ENCODE results near the gene CD8B. TPM values are rescaled to one million over a fixed set of nuclear protein-coding genes. Genes with fewer than 3 reads are reported as not detected.

Gene CD8B
- total and polyA plus RNA-seq, 2 donors (not counting 3 experiments of a cell fraction or from before 2014, with no cell fraction given): not detected

DNA sequence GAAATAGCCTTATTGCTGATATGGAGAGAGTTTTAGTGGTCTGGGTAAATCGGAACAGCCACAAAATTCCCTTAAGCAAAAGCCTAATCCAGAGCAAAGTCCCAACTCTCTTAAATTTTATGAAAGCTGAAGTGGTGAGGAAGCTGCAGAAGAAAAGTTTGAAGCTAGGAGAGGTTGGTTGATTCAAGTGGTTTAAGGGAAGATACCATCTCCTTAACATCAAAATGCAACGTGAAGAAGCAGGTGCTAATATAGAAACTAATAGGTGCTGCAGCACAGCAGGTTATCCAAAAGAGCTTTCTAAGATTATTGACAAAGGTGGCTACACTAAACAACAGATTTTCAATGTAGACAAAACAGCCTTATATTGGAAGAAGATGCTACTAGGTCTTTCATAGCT is 42.7 kb downstream of the CD8B start:
- Histone ChIP-seq H2AFZ (ENCODE audit: low read depth, low read length) (no peak overlapping the region), H3K9me1 (replicated peaks; ENCODE audit: control insufficient read depth, extremely low read depth, insufficient read depth, low read length) (no peaks in the 10 kb centered on the region), H3K27ac (ENCODE audit: insufficient read depth, low read depth, low read length) (no peak overlapping the region), H3K4me2 (ENCODE audit: insufficient read depth, low read length) (no peak overlapping the region), H3K27me3 (ENCODE audit: control insufficient read depth in 2 of 2, insufficient read depth in 2 of 2, low read length in 2 of 2) (peaks cover 4 to 6% of the 10 kb centered on the region in 2 experiments), H3K9ac (replicated peaks; ENCODE audit: extremely low read depth, insufficient read depth, low read length) (no peak overlapping the region), H4K20me1 (replicated peaks; ENCODE audit: control insufficient read depth, extremely low read depth, insufficient read depth, low read length) (no peaks in the 10 kb centered on the region), H3K4me3 (replicated peaks in 1 of 3; ENCODE audit: insufficient read depth in 1 of 3, low read depth in 1 of 3, low read length in 3 of 3) (no peak overlapping the region), H3K36me3 (ENCODE audit: control insufficient read depth in 2 of 2, extremely low read depth in 1 of 2, insufficient read depth in 2 of 2, low read length in 2 of 2) (no peaks in the 10 kb centered on the region), H3K9me3 (replicated peaks; ENCODE audit: control insufficient read depth, insufficient read depth, low read length) (no peaks in the 10 kb centered on the region), H3K4me1 (ENCODE audit: control insufficient read depth, extremely low read depth, insufficient read depth, low read length) (no peaks in the 10 kb centered on the region), H3K79me2 (ENCODE audit: control insufficient read depth, insufficient read depth, low read length) (no peaks in the 10 kb centered on the region)
- FAIRE-seq (no peak), DNase-seq (ENCODE audit: low read depth, low spot score) (no peak)
- TF ChIP-seq EZH2 (IDR thresholded peaks at IDR 0.05; ENCODE audit: borderline replicate concordance, low read depth, low read length, severe bottlenecking): no peak
- no peak for TF ChIP-seq JUN (IDR thresholded peaks at IDR 0.05; ENCODE audit: borderline replicate concordance, insufficient read depth, insufficient read length, low read depth)
- no peak for TF ChIP-seq GATA2 (IDR thresholded peaks at IDR 0.05; ENCODE audit: insufficient read depth, insufficient read length, low read depth, low read length)
- no peak for TF ChIP-seq CTCF (IDR thresholded peaks at IDR 0.05; ENCODE audit: extremely low read depth in 1 of 2, insufficient read depth in 1 of 2, low read depth in 1 of 2, low read length in 2 of 2)
- no peak for TF ChIP-seq MYC (IDR thresholded peaks at IDR 0.05; ENCODE audit: low read depth, low read length)
- TF ChIP-seq, protein P1, sequence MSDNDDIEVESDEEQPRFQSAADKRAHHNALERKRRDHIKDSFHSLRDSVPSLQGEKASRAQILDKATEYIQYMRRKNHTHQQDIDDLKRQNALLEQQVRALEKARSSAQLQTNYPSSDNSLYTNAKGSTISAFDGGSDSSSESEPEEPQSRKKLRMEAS (IDR thresholded peaks at IDR 0.05; ENCODE audit: insufficient read depth, insufficient read length): no peak
- TF ChIP-seq POLR2AphosphoS5 (IDR thresholded peaks at IDR 0.05; ENCODE audit: insufficient read depth, low read depth, low read length): no peak
- TF ChIP-seq FOS (IDR thresholded peaks at IDR 0.05; ENCODE audit: borderline replicate concordance, insufficient read depth, low read length): no peak
- no peak for TF ChIP-seq POLR2A (IDR thresholded peaks at IDR 0.05; ENCODE audit: low read depth, low read length)
- CTCF ChIA-PET: no interaction called here
- dilution Hi-C loops (cut with MboI; ENCODE audit: extremely low pct_ligation_motif_present, low sequenced_read_pairs) (no loop called here), intact Hi-C loops (cut with micrococcal nuclease) (no loop called here)
- no TSS peak for BruUV-seq (replicated peaks)
- POLR2A ChIA-PET: no interaction called here
